ENCODE data around the gene CHCHD3.

The CHCHD3 gene

DNA sequence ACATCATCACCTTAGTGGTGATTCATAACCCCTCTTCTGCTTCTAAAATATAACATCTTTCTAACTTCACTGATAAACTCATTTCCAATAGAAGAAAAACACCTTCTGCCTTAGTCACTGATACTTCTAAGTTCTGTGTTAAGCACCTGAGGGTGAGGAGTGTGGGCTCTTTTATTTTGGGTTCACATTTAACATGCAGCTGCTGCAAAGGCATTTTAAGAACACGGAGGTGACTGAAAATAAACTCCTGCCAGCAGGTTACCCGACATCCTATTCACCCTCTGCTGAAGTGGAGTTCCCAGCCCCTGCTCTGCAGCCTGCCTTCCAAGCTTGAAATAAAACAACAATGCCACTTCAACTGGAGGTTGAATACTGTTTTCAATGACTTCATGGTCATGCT is 302.7 kb downstream of the CHCHD3 start (continued):
- TF ChIP-seq OSR1 (CRISPR knock-in tag; IDR thresholded peaks at IDR 0.05), result no peak
- no peak for TF ChIP-seq ZFP3 (CRISPR knock-in tag; IDR thresholded peaks at IDR 0.05)

- no peak for TF ChIP-seq TCF4 (CRISPR knock-in tag; IDR thresholded peaks at IDR 0.05; ENCODE audit: borderline replicate concordance)
- TF ChIP-seq BACH2 (CRISPR knock-in tag; IDR thresholded peaks at IDR 0.05; ENCODE audit: borderline replicate concordance), result no peak
- no peak for TF ChIP-seq SNAI2 (CRISPR knock-in tag; IDR thresholded peaks at IDR 0.05)
- no peak for TF ChIP-seq ZFP3 (CRISPR knock-in tag; IDR thresholded peaks at IDR 0.05)
- no peak for TF ChIP-seq RARB (CRISPR knock-in tag; IDR thresholded peaks at IDR 0.05)
- TF ChIP-seq GLIS3 (CRISPR knock-in tag; IDR thresholded peaks at IDR 0.05), result no peak
- no peak for TF ChIP-seq CSDC2 (CRISPR knock-in tag; IDR thresholded peaks at IDR 0.05)
- no peak for TF ChIP-seq ESRRG (CRISPR knock-in tag; IDR thresholded peaks at IDR 0.05)
- TF ChIP-seq, protein P1, sequence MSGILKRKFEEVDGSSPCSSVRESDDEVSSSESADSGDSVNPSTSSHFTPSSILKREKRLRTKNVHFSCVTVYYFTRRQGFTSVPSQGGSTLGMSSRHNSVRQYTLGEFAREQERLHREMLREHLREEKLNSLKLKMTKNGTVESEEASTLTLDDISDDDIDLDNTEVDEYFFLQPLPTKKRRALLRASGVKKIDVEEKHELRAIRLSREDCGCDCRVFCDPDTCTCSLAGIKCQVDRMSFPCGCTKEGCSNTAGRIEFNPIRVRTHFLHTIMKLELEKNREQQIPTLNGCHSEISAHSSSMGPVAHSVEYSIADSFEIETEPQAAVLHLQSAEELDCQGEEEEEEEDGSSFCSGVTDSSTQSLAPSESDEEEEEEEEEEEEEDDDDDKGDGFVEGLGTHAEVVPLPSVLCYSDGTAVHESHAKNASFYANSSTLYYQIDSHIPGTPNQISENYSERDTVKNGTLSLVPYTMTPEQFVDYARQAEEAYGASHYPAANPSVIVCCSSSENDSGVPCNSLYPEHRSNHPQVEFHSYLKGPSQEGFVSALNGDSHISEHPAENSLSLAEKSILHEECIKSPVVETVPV (CRISPR knock-in tag; IDR thresholded peaks at IDR 0.05), result no peak
- no peak for TF ChIP-seq ZC3H10 (CRISPR knock-in tag; IDR thresholded peaks at IDR 0.05)
- no peak for TF ChIP-seq ZNF8 (CRISPR knock-in tag; IDR thresholded peaks at IDR 0.05)
- TF ChIP-seq ZNF565 (CRISPR knock-in tag; conservative IDR thresholded peaks at IDR 0.05; ENCODE audit: low read depth), result no peak
- no peak for TF ChIP-seq CREB5 (CRISPR knock-in tag; IDR thresholded peaks at IDR 0.05; ENCODE audit: low read depth)
- TF ChIP-seq ARNTL (CRISPR knock-in tag; IDR thresholded peaks at IDR 0.05; ENCODE audit: borderline replicate concordance, low read depth), result no peak
- TF ChIP-seq, protein P2, sequence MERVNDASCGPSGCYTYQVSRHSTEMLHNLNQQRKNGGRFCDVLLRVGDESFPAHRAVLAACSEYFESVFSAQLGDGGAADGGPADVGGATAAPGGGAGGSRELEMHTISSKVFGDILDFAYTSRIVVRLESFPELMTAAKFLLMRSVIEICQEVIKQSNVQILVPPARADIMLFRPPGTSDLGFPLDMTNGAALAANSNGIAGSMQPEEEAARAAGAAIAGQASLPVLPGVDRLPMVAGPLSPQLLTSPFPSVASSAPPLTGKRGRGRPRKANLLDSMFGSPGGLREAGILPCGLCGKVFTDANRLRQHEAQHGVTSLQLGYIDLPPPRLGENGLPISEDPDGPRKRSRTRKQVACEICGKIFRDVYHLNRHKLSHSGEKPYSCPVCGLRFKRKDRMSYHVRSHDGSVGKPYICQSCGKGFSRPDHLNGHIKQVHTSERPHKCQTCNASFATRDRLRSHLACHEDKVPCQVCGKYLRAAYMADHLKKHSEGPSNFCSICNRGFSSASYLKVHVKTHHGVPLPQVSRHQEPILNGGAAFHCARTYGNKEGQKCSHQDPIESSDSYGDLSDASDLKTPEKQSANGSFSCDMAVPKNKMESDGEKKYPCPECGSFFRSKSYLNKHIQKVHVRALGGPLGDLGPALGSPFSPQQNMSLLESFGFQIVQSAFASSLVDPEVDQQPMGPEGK (CRISPR knock-in tag; IDR thresholded peaks at IDR 0.05; ENCODE audit: borderline replicate concordance), result no peak
- TF ChIP-seq ZFP30 (CRISPR knock-in tag; IDR thresholded peaks at IDR 0.05), result no peak
- no peak for ATAC-seq
These were observed 303.1 kb downstream of the CHCHD3 start for GRCh38 chr7:132778761-132779160.

DNA sequence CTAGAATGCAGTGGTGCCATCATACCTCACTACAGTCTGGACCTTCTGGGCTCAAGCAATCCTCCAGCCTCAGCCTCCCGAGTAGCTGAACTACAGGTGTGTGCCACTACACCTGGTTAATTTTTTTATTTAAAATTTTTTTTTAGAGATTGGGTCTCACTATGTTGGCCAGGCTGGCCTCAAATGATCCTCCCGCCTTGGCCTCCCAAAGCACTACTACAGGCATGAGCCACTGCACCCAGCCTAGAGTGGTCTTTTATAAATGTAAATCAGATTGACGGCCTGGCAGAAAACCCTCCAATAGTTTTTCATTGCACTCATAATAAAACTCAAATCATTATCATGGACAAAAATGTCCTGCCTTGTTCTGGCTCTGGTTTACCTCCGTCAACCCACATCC is 303.9 kb downstream of the CHCHD3 start:
- no peak for TF ChIP-seq ZC3H10 (CRISPR knock-in tag; IDR thresholded peaks at IDR 0.05)
- TF ChIP-seq ZNF565 (CRISPR knock-in tag; conservative IDR thresholded peaks at IDR 0.05; ENCODE audit: low read depth), result no peak
- TF ChIP-seq ZFP3 (CRISPR knock-in tag; IDR thresholded peaks at IDR 0.05), result no peak
- TF ChIP-seq PPARA (CRISPR knock-in tag; IDR thresholded peaks at IDR 0.05; ENCODE audit: borderline replicate concordance), result no peak
- no peak for TF ChIP-seq ZNF70 (CRISPR knock-in tag; IDR thresholded peaks at IDR 0.05)
- no peak for TF ChIP-seq GLIS3 (CRISPR knock-in tag; IDR thresholded peaks at IDR 0.05)
- TF ChIP-seq ZFP30 (CRISPR knock-in tag; IDR thresholded peaks at IDR 0.05), result no peak
- no peak for TF ChIP-seq ARNTL (CRISPR knock-in tag; IDR thresholded peaks at IDR 0.05; ENCODE audit: borderline replicate concordance, low read depth)
- ATAC-seq, result no peak

- TF ChIP-seq ESRRG (CRISPR knock-in tag; IDR thresholded peaks at IDR 0.05), result no peak
- no peak for TF ChIP-seq SNAI2 (CRISPR knock-in tag; IDR thresholded peaks at IDR 0.05)
- ATAC-seq, result no peak
These were observed 304.5 kb downstream of the CHCHD3 start for GRCh38 chr7:132777414-132777813.

GRCh38 chr7:132776048-132776620 is 305.8 kb downstream of the CHCHD3 start:
- no peak for ATAC-seq
- no peak for TF ChIP-seq ZFP30 (CRISPR knock-in tag; IDR thresholded peaks at IDR 0.05)
- TF ChIP-seq OSR1 (CRISPR knock-in tag; IDR thresholded peaks at IDR 0.05), result no peak
- no peak for TF ChIP-seq TOX (CRISPR knock-in tag; IDR thresholded peaks at IDR 0.05; ENCODE audit: borderline replicate concordance)
- TF ChIP-seq ESRRG (CRISPR knock-in tag; IDR thresholded peaks at IDR 0.05), result no peak
- TF ChIP-seq ISL1 (CRISPR knock-in tag; IDR thresholded peaks at IDR 0.05), result no peak
- TF ChIP-seq, protein P3, sequence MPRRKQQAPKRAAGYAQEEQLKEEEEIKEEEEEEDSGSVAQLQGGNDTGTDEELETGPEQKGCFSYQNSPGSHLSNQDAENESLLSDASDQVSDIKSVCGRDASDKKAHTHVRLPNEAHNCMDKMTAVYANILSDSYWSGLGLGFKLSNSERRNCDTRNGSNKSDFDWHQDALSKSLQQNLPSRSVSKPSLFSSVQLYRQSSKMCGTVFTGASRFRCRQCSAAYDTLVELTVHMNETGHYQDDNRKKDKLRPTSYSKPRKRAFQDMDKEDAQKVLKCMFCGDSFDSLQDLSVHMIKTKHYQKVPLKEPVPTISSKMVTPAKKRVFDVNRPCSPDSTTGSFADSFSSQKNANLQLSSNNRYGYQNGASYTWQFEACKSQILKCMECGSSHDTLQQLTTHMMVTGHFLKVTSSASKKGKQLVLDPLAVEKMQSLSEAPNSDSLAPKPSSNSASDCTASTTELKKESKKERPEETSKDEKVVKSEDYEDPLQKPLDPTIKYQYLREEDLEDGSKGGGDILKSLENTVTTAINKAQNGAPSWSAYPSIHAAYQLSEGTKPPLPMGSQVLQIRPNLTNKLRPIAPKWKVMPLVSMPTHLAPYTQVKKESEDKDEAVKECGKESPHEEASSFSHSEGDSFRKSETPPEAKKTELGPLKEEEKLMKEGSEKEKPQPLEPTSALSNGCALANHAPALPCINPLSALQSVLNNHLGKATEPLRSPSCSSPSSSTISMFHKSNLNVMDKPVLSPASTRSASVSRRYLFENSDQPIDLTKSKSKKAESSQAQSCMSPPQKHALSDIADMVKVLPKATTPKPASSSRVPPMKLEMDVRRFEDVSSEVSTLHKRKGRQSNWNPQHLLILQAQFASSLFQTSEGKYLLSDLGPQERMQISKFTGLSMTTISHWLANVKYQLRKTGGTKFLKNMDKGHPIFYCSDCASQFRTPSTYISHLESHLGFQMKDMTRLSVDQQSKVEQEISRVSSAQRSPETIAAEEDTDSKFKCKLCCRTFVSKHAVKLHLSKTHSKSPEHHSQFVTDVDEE (CRISPR knock-in tag; IDR thresholded peaks at IDR 0.05), result no peak
- TF ChIP-seq ZC3H10 (CRISPR knock-in tag; IDR thresholded peaks at IDR 0.05), result no peak
- no peak for TF ChIP-seq BACH2 (CRISPR knock-in tag; IDR thresholded peaks at IDR 0.05; ENCODE audit: borderline replicate concordance)
- TF ChIP-seq, protein P4, sequence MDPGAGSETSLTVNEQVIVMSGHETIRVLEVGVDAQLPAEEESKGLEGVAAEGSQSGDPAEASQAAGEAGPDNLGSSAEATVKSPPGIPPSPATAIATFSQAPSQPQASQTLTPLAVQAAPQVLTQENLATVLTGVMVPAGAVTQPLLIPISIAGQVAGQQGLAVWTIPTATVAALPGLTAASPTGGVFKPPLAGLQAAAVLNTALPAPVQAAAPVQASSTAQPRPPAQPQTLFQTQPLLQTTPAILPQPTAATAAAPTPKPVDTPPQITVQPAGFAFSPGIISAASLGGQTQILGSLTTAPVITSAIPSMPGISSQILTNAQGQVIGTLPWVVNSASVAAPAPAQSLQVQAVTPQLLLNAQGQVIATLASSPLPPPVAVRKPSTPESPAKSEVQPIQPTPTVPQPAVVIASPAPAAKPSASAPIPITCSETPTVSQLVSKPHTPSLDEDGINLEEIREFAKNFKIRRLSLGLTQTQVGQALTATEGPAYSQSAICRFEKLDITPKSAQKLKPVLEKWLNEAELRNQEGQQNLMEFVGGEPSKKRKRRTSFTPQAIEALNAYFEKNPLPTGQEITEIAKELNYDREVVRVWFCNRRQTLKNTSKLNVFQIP (CRISPR knock-in tag; IDR thresholded peaks at IDR 0.05; ENCODE audit: borderline replicate concordance, low read depth), result no peak
- no peak for TF ChIP-seq TCF4 (CRISPR knock-in tag; IDR thresholded peaks at IDR 0.05; ENCODE audit: borderline replicate concordance)
- TF ChIP-seq CSDC2 (CRISPR knock-in tag; IDR thresholded peaks at IDR 0.05), result no peak
- no peak for TF ChIP-seq SNAI2 (CRISPR knock-in tag; IDR thresholded peaks at IDR 0.05)
- no peak for TF ChIP-seq ZNF8 (CRISPR knock-in tag; IDR thresholded peaks at IDR 0.05)
- TF ChIP-seq CREB5 (CRISPR knock-in tag; IDR thresholded peaks at IDR 0.05; ENCODE audit: low read depth), result no peak
- TF ChIP-seq RARB (CRISPR knock-in tag; IDR thresholded peaks at IDR 0.05), result no peak
- TF ChIP-seq ZNF565 (CRISPR knock-in tag; conservative IDR thresholded peaks at IDR 0.05; ENCODE audit: low read depth), result no peak

Data from SK-N-SH treated with all-trans-retinoic acid at 6 μM for 48 hours (cell line).